Measurements from ENCODE around the gene RBM20.

RBM20 gene

DNA sequence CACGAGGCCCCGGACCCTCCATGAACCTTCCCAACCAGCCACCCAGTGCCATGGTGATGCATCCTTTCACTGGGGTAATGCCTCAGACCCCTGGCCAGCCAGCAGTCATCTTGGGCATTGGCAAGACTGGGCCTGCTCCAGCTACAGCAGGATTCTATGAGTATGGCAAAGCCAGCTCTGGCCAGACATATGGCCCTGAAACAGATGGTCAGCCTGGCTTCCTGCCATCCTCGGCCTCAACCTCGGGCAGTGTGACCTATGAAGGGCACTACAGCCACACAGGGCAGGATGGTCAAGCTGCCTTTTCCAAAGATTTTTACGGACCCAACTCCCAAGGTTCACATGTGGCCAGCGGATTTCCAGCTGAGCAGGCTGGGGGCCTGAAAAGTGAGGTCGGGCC, 137.0 kb downstream of the RBM20 start:
- no peak for DNase-seq (ENCODE audit: extremely low read depth in 1 of 2, low read depth in 1 of 2)

DNA sequence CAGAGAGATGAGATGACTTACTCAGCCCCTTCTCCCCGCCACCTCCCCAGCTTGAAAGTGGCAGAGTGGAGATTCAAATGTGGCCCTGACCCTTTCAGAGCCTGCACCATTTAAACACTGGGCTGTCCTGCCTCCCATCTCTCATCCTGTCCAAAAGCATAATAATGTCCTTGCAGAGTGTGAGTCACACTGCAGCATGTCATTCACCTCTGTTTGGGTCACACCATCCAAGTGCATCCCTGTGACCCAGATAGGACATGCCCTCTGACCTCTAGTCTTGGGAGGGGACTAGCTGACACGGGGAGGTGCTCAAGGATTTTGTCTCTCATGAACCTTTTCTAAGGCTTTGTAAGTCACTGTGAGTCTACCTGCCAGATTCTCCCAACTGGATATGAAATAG, 138.5 kb downstream of the RBM20 start:
- DNase-seq (ENCODE audit: extremely low read depth in 1 of 2, low read depth in 1 of 2): no peak

DNA sequence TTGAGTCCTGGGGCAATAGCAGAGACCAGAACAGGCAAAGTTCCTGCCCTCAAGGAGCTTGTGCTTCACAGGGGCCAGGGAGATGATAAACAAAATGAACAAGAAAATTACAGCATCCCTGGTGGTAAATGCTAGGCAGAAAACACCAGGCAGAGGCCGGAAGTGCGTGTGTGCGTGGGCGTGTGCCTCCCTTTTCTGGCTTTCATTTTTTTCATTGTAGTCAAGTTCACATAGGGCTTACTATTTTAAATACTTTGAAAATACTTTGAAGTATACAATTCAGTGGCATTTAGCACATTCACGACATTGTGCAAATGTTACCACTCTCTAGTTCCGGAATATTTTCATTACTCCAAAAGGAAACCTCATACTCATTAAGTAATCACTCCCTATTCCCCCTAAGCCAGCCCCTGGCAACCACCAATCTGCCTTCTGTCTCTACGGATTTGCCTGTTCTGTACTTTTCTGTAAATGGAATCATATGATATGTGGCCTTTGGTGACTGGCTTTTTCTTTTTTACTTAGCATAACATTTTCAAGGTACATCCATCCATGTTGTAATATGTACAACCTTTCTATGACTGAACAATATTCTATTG, 139.5 kb downstream of the RBM20 start:
- DNase-seq (ENCODE audit: extremely low read depth in 1 of 2, low read depth in 1 of 2): peak; percentile 31 to 51

DNA sequence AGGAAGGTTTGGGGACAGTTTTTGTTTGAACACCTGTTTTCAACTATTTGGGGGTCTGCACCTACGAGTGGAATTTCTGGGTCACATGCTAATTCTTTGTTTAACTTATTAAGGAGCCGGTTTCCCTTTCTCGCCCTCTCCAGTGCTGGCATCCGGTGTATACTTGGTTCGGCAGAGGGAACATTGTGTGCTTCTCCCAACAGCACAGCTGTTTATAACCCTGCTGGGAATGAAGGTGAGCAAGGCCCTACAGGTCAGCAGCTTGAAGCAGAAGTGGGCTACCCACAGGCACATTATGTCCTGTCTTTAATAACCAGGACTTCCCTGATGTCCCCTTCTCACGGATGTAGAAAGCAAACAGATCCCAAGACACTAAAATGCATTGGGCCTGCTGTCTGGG, 140.1 kb downstream of the RBM20 start:
- no peak for DNase-seq (ENCODE audit: extremely low read depth in 1 of 2, low read depth in 1 of 2)

DNA sequence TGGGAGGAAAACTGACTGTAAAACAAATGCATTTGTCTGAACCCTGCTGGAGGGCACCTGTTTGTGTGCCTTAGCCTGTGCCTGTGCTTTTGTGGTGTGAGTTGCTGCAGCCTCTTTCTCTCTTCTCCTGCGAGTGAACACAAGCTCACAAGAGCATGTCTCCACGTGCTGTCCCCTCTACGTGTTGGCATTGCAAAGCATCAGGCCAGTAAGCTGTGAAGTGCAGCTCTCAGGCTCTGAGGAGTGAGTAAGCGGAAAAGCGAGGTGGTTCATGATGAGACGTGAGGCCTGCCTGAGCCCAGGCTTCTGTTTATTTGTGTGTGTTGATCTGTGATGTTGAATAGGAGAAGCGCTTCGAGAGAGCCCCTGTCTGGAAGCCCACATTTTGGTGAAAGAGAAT, 142.0 kb downstream of the RBM20 start:
- DNase-seq (ENCODE audit: extremely low read depth in 1 of 2, low read depth in 1 of 2): no peak

DNA sequence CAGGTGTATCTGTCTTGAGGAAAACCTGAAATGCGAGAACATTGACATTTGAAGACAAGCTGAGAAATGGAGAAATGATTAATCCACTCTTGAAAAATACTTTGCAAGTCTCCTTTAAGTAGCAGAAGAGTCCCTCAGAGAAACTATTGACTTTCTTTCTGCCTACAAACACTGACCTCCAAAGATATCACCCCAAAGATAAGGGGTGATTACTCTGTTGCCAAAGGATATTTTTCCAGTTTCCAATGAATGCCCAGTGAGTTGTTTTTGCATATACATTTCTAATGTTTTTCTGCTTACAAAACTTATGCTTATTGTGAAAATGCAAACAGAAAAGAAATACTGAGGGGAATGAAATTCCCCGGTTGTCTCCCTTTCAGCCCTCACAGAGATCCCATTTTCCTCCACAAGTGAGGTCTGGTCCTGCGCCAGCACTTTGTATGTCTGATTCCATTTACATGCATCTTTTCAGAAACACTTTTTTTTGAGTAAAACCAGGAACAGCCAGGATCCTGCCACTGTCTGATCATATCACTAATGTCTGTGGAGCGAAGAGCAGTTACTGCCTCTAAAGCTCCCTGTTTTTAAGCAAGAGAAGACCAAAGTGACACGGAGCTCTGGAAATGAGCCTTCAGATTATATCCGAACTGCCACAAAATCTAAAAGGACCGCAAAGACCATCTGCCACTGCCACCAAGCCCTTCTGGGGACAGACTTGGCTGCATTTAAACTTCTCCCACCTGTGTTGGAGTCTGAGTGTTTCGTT, 144.7 kb downstream of the RBM20 start:
- no peak for DNase-seq (ENCODE audit: extremely low read depth in 1 of 2, low read depth in 1 of 2)

DNA sequence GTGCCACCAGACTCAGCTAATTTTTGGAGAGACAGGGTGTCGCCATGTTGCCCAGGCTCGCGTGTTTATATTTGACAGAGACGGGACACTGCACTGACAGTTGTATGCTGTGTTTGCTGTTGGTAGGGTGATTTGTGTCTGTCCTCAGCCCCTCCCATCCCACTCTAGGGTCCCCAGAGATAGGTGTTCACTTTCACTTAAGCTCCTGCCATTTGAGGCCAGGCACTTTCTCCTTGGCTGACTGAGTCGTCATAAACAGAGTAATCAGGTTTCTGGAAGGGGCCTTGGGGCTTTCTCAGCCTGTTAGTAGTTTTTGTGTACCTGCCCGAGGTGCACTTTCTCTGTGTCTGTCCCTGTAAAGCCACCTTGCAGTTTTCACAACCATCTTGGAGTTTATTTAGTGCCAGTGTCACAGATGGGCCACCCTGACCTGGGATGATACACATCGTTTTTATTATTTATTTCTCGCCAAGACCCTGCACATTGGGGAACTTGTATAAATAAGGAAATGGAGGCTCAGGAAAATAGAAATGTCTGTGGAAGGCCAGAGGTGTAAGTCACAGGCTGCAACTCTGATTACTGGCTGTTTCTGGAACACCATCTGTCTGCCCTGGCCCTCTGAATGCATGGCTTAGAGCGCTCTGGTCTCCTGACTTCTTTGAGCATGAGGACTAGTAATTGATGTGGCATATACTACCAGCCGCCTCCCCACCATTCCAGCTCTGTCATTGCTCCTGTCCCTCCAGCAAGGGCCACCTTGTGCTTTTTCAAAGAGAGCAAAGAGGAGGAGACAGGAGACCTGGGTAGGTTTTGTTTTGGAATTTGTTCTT, 145.7 kb downstream of the RBM20 start:
- DNase-seq (ENCODE audit: extremely low read depth in 1 of 2, low read depth in 1 of 2): no peak

DNA sequence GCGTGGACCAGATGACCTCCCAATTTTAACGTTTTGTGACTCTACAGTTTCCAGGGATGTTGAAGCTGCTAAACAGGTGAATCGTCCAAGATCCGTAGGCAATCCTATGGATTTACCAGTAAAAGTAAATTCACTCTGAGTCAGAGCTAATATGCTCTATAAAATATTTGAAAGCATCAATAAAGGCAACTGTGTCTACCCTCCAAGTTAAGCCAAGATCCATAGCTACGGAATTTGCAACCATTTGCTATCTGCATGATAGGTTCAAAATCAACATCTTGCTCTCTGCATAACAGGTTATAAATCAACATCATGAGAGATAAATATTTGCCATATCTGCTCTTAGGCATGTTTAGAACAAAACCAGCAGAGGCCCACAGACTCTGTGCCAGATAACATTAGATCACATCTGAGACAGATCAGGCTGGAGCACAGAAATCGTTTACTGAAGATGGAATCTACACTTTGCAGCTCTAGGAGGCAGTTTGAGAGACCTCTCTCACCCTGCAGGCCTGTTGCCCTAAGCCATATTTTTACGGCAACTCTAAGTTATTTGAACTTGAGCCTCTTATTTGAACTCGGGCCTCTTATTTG, 146.9 kb downstream of the RBM20 start:
- DNase-seq (ENCODE audit: extremely low read depth in 1 of 2, low read depth in 1 of 2): no peak

DNA sequence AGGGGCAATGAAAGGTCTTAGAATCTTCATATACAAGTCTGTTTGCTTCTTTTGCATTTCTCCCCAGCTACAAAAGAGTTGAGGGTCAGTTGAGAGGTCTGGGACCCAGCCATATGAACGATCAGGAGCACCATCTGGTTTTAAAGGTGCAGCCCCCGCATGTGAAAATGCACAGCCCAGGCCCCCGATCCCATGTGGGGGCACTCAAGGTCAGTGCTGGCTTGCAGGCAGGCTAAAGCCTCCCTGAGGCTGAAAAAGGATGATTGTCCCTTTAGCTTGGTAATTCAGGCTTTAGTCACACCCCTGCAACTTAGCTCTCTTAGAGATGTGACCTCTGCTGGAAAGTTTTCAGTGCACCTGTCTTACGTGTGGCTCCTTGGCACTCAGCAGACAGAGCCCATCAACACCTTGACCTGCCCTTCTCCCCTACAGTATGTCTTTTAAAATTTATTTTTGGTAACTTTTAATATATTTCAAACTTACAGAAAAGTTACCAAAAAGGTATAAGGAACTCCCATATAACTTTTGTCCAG, 147.5 kb downstream of the RBM20 start:
- DNase-seq (ENCODE audit: extremely low read depth in 1 of 2, low read depth in 1 of 2): no peak

DNA sequence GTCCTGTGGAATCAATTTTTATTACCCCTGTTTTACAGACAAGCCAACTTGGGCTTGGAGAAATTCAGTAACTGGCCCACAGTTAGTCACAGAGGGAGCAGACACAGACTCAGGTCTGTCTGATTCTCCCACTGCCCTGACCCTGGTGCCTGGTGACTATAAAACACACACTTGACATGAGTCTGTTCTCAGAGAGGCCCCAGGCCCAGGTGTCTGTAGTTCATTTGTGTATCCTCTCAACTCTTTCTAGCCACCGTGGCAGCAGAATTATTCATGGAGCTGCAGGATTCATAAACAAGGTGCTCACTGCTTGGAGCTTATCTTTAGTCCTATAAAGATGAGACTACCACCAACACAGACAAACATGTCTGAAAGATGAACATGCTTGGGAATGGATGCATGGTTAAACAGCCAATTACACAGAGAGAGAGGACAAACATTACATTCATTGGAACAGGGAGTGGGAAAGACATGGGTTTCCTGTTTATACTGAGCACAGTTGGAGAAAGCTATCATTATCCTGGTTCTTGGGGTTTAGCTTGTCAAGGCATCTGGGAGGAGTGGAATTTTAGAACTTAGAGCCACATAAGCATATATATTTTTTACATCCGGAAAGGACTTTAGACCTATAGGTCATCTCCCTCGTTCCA, 148.5 kb downstream of the RBM20 start:
- DNase-seq (ENCODE audit: extremely low read depth in 1 of 2, low read depth in 1 of 2): no peak

DNA sequence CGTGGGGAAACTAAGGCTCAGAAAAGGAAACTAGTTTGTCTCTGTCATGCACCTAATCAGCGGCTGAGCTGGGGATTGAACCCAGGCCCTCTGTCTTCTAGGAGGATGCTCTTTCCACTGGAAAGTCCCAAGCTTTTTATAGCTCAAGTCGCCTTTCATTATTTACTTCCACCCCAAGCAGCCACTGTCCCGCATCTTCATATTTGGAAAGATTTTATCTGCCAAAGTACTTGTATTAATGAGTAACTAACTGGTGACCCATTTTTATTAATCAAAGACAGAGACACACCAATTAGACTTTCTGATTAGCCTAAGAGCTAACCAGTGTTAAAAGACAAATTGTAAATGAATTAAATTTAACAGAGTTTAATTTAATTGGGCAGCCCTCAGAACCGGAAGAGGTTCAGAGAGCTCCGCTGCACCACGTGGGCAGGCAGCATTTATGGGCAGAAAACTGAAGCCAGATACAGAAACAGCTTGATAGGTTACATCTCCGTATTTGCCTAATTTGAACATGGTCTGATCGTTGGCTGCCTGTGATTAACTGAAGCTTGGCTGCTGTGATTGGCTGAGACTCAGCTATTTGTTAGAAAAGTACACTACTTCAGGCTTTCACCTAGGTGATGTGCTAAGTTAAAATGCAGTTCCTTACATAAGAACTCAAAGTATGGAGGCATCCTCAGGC, 149.1 kb downstream of the RBM20 start:
- DNase-seq (ENCODE audit: extremely low read depth in 1 of 2, low read depth in 1 of 2): no peak

DNA sequence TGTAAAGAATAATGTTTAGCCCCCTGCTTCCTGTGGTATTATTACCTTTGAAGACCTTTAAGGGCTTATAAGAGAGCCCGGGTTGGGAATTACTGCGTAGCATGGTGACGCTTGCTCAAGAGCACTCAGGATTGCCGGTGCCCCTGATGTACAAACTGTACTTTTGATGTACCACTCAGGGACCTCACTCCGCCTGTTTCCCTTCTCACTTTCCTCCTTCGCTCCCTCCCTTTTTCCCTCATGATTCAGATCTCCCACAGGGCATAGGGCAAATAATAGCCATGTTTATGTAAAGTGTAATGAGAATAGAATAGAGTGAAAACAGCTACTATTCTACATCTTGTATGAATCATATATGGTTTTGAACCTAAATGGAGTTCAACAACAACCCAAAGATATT, 149.8 kb downstream of the RBM20 start:
- DNase-seq (ENCODE audit: extremely low read depth in 1 of 2, low read depth in 1 of 2): no peak

DNA sequence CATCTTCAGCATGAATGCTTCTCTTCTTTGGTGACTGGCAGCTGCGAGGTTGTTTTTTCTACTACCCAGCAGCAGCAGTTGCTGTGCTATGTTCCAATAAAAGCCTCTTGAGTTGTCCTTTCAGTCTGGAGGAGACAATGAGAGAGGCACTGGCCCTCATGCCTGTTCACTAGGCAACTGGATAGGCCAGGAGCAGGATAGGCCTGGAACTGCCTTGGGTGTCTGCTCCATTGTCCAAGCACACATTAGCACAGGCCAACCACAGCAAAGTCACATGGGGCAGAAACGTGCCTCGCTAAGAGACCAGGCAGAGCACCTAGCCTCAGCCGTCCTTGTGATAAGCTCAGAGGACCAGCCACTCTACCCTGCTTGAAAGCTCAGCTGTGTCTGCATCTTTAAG, 150.7 kb downstream of the RBM20 start:
- DNase-seq (ENCODE audit: extremely low read depth in 1 of 2, low read depth in 1 of 2): no peak

DNA sequence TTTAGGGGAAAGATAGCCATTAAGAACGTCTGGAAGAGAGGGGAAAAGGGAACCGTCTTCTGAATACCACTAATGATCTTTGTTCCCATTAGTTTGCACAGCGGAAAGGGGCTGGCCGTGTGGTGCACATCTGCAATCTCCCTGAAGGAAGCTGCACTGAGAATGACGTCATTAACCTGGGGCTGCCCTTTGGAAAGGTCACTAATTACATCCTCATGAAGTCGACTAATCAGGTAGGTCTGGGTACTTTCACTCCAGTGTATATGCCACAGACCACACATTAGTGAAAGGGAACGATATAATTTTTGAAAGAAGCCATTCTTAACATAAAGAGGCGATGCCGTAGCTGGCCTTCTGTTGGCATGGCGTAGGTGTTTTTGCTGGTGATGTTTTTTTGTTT, 153.3 kb downstream of the RBM20 start:
- DNase-seq (ENCODE audit: extremely low read depth in 1 of 2, low read depth in 1 of 2): no peak

DNA sequence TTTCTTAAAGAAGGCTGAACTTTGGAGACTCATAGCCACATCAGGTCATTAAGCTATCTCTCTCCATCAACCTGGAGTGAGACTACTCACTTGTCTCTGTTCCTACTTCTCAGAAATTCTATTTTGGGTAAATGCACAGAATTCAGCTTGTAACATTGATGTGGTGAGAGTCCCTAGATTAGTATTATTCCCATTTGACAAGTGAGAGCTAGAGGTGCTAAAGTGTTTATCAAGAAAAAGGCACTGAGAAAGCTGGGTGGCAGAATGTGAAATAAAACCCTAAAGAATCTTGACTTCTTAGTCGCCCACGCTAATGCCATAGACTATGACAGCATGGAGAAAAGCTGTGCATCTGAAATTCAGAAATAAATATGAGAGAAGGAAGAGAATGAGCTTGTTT, 154.2 kb downstream of the RBM20 start:
- no peak for DNase-seq (ENCODE audit: extremely low read depth in 1 of 2, low read depth in 1 of 2)

DNA sequence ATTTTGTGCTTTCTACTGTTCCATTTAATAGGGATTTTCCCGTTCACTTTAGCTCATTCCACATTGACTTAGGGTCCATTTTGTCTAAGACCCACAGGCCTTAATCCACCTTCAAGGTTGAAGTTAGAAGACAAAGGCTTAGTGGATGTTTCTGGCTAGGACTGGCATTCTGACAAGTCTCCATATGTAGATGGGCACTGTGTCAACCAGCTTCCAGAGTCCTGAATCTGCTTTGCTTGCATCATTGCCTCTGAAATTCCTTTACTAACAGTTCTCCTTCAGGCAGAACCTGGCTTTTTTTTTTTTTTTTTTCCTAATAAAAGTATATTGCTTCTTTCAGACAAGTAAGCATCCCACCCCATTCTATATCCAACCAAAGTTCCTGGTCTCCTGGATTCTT, 158.0 kb downstream of the RBM20 start:
- DNase-seq (ENCODE audit: extremely low read depth in 1 of 2, low read depth in 1 of 2): no peak

DNA sequence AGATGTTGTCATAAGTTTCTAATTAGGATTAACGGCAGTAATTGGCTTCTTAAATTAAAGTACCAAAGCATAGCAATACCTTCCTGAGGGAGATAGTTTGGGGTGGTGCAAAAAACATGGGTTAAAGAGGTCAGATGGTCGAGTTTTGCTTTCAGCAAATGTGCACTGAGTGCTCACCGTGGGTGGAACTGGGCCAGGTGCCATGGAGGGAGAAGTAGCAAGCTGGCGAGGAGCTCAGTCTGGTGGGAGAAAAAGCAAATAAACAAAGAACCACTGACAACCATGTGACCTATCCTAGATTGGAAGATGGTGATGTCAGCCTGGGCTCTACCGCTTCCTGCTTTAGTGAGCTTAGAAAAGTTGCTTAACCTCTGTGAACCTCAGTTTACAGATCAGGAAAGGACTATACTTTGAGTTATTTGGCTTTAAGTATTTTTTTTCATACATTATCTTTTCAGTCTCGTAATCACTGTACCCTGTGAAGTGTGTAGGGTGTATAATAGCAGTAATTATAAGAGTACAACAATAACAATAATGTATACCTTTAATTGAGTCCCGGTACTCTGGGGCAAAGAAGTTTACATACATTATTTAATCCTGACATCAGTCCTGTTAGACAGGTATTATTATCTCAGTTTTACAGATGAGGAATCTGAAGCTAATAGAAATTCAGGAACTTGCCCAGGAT, 158.6 kb downstream of the RBM20 start:
- no peak for DNase-seq (ENCODE audit: extremely low read depth in 1 of 2, low read depth in 1 of 2)

DNA sequence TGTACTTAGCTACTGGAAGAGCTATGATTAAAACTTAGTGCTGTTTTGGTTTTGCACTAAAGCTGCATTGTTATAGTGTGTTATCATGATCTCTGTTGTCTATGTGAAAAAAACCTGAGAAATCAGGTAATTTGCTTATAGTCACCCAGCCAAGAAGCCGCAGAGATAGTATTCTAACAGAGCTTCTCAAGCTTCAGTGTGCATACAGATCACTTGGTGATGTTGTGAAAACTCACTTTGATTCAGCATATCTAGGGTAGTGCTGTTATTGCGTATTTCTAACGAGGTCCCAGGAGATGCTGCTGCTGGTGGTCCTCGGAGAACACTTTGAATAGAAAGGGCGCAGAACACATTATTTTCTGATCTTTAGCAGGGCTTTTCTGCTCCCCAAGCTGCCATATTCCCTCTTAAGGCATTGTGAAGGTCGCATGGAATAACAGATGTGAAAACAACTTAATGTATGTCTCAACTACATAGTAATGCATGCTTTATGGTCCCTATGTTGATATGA, 159.2 kb downstream of the RBM20 start:
- no peak for DNase-seq (ENCODE audit: extremely low read depth in 1 of 2, low read depth in 1 of 2)

DNA sequence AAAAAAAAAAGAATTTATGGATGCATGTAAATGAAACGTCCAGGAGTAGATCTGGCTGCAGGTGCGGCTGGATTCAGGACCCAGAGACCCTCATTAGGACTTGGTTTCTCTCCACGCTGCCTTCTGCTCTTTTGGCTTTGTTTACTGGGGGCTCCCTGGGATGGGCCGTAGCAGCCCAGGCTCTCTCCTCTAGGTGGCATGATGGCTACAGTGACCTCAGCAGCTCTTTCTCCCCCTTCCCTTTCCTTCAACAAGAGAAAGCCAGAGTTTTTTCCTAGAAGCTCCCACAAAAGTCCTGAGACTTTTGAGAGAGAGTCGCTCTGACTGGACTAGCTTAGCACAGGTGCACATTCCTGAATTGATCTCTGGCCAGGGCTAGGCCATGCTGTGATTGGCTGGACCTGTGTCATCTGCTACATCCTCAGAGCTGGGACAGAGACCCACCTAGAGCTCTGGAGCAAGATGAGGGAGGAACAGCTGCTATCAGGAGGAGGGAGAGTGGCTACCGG, 159.7 kb downstream of the RBM20 start:
- DNase-seq (ENCODE audit: extremely low read depth in 1 of 2, low read depth in 1 of 2): no peak

Measured in stimulated activated CD8-positive, alpha-beta memory T cell treated with anti-CD3 and anti-CD28 coated beads, Interleukin-7, amount 100 ng/mL, for 48 hours (primary cell).